Muscle of leg (tissue), 11 donors: ENCODE data around the gene CD70. TPM values are rescaled to one million over a fixed set of nuclear protein-coding genes. Genes with fewer than 3 reads are reported as not detected.
"Not testable (repeated sequence)": the region's sequence is repeated elsewhere in the genome, so short reads cannot be mapped to it uniquely, and the experiment has no call there.

Experiments used
- DNase-seq: peaks from one replicate; pipeline ENCODE4 v3.0.0; 2013
- H3K27ac ChIP-seq: one replicate; pipeline ENCODE4 v1.5.1; 2013; ENCODE audit warnings: mild to moderate bottlenecking, low read length, control low read depth
- H3K27me3 ChIP-seq: one replicate; pipeline ENCODE4 v1.6.1; 2013; ENCODE audit warnings: low read length; ENCODE audit not compliant: control insufficient read depth, insufficient read depth
- H3K36me3 ChIP-seq: one replicate; pipeline ENCODE4 v1.6.1; 2013; ENCODE audit warnings: low read length; ENCODE audit not compliant: control insufficient read depth, insufficient read depth
- H3K4me1 ChIP-seq: one replicate; pipeline ENCODE4 v1.6.1; 2013; ENCODE audit warnings: low read length; ENCODE audit not compliant: control insufficient read depth, insufficient read depth
- H3K4me3 ChIP-seq: one replicate; pipeline ENCODE4 v1.5.1; 2013; ENCODE audit warnings: low read length, control low read depth
- H3K9me3 ChIP-seq: replicated peaks from 2 replicates; pipeline ENCODE4 v1.6.1; 2013; ENCODE audit warnings: low read depth, low read length; ENCODE audit not compliant: control insufficient read depth
- WGBS: methylation state at CpG from one replicate; pipeline ENCODE4 v1.1.5; 2013; ENCODE audit warnings: missing lambda C conversion rate; ENCODE audit not compliant: insufficient coverage; 5-methylcytosine and 5-hydroxymethylcytosine counted together
- polyA plus RNA-seq, 8 donors: library from polyadenylated mRNA; unstranded; fragments of 120-200 nt; gene quantifications; one replicate each; pipeline versions ENCODE4 v1.2.1 to v1.2.3, GENCODE V29; 2013; ENCODE audit warnings: inconsistent platforms in 1 of 8, low replicate concordance in 1 of 8; ENCODE audit not compliant: insufficient read length in 8 of 8, insufficient read depth in 1 of 8
- total RNA-seq: library from RNA; stranded (reverse); fragments of 120-200 nt; gene quantifications from one replicate; pipeline ENCODE4 v1.2.4, GENCODE V29; 2013

The CD70 gene
- total and polyA plus RNA-seq, 9 donors: 0.19 to 2.9 (median 0.71) TPM; not detected in 1

GRCh38 chr19:6587093-6587820, 3.7 kb downstream of the CD70 start:
- no peak overlapping the region for H3K27ac ChIP-seq
- DNase-seq: peak; percentile 38
- under 1% methylated on average over 18 of the region's 27 CpGs for WGBS
- H3K4me1 ChIP-seq: peaks cover 8% of the 10 kb centered on the region
- no peaks in the 10 kb centered on the region for H3K9me3 ChIP-seq
- H3K36me3 ChIP-seq: no peaks in the 10 kb centered on the region
- H3K4me3 ChIP-seq: no peak overlapping the region
- H3K27me3 ChIP-seq: peaks cover 76% of the 10 kb centered on the region

- peaks cover 72% of the 10 kb centered on the region for H3K27me3 ChIP-seq
- no peak overlapping the region for H3K4me3 ChIP-seq
- peaks cover 8% of the 10 kb centered on the region for H3K4me1 ChIP-seq
- no peak overlapping the region for H3K27ac ChIP-seq
- no peak for DNase-seq
- H3K9me3 ChIP-seq: no peaks in the 10 kb centered on the region
- H3K36me3 ChIP-seq: no peaks in the 10 kb centered on the region
- 1% methylated on average over 4 of the region's 4 CpGs for WGBS
Observed at GRCh38 chr19:6586726-6587092, 4.2 kb downstream of the CD70 start.

DNA sequence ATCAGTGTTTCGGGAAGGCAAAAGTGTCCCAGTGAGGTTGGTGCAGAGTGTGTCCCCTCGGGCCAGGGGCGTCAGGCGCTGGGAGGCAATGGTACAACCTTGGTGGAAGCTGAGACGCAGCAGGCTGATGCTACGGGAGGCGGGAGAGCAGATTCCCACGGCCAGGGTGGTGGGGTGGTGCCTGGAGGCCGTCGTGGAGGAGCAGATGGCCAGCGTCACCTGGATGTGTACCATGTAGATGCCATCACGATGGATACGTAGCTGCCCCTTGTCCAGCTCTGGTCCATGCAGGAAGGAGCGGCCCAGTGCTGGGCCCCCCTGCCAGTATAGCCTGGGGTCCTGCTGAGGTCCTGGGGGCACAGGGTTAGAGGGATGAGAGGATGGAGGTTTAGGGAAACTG, 4.9 kb downstream of the CD70 start:
- no peaks in the 10 kb centered on the region for H3K9me3 ChIP-seq
- WGBS: 43% methylated on average over 14 of the region's 14 CpGs
- H3K27ac ChIP-seq: no peak overlapping the region
- H3K4me3 ChIP-seq: no peak overlapping the region
- no peak for DNase-seq
- H3K27me3 ChIP-seq: peaks cover 66% of the 10 kb centered on the region
- H3K4me1 ChIP-seq: peaks cover 8% of the 10 kb centered on the region
- no peaks in the 10 kb centered on the region for H3K36me3 ChIP-seq

DNA sequence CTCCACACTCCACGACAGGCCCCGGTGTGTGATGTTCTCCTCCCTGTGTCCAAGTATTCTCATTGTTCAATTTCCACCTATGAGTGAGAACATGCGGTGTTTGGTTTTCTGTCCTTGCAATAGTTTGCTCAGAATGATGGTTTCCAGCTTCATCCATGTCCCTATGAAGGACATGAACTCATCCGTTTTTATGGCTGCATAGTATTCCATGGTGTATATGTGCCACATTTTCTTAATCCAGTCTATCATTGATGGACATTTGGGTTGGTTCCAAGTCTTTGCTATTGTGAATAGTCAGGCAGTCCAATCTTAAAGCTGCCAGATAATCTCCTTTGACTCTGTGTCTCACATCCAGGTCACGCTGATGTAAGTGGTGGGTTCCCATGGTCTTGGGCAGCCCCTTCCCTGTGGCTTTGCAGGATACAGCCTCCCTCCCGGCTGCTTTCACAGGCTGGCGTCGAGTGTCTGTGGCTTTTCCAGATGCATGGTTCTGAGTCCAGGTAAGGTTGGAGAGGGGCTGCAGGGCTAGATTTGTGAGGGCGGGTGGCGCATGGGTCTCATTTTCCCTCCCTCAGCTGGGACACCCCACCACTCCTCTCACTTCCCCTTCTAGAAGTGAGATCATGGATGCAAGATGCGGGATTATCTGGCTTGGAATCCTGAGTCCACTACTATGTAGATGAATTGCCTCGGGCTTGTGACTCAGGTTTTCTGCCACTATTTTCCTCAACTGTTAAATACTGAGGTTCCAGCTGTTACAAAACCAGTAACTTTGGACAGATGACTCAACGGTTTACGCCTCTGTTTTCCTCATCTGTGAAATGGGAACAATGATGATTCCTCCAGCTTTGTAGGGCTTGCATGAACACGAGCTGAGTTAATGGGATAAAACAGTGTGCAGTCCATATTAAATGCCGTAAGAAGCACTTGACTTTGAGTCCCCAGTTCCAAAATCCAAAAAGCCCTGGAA, 8.2 kb downstream of the CD70 start:
- H3K9me3 ChIP-seq: not testable (repeated sequence)

GRCh38 chr19:6580313-6580712, 10.6 kb downstream of the CD70 start:
- no CpG with 5 or more reads among the region's 8 CpGs for WGBS
- H3K9me3 ChIP-seq: no peaks in the 10 kb centered on the region
- peaks cover 11% of the 10 kb centered on the region for H3K27me3 ChIP-seq
- no peak overlapping the region for H3K27ac ChIP-seq
- H3K36me3 ChIP-seq: no peaks in the 10 kb centered on the region
- H3K4me1 ChIP-seq: no peaks in the 10 kb centered on the region
- no peak for DNase-seq
- H3K4me3 ChIP-seq: no peak overlapping the region

More for the DNA sequence above, 8.2 kb downstream of the CD70 start:
- H3K36me3 ChIP-seq, H3K27ac ChIP-seq, DNase-seq, H3K4me1 ChIP-seq, H3K4me3 ChIP-seq: not testable (repeated sequence)
- H3K27me3 ChIP-seq: peaks cover 35% of the 10 kb centered on the region
- 78% methylated on average over 3 of the region's 16 CpGs for WGBS

- H3K36me3 ChIP-seq: no peaks in the 10 kb centered on the region
- H3K9me3 ChIP-seq: no peaks in the 10 kb centered on the region
- H3K27me3 ChIP-seq: peaks cover 4% of the 10 kb centered on the region
- no peak overlapping the region for H3K4me3 ChIP-seq
- WGBS: 83% methylated on average over 2 of the region's 7 CpGs
- DNase-seq: no peak
- no peaks in the 10 kb centered on the region for H3K4me1 ChIP-seq
- H3K27ac ChIP-seq: no peak overlapping the region
Observed at GRCh38 chr19:6579450-6580178, 11.3 kb downstream of the CD70 start.

GRCh38 chr19:6577476-6578125, 13.3 kb downstream of the CD70 start:
- Histone ChIP-seq H3K9me3 (no peaks in the 10 kb centered on the region), H3K4me3 (no peak overlapping the region), H3K27me3 (no peaks in the 10 kb centered on the region), H3K27ac (no peak overlapping the region), H3K36me3 (no peaks in the 10 kb centered on the region), H3K4me1 (no peaks in the 10 kb centered on the region)
- WGBS: no CpG with 5 or more reads among the region's 5 CpGs
- peak; percentile 73 for DNase-seq

- WGBS: 56% methylated on average over 2 of the region's 5 CpGs
Observed at GRCh38 chr19:6576869-6577475, 14.0 kb downstream of the CD70 start.

DNA sequence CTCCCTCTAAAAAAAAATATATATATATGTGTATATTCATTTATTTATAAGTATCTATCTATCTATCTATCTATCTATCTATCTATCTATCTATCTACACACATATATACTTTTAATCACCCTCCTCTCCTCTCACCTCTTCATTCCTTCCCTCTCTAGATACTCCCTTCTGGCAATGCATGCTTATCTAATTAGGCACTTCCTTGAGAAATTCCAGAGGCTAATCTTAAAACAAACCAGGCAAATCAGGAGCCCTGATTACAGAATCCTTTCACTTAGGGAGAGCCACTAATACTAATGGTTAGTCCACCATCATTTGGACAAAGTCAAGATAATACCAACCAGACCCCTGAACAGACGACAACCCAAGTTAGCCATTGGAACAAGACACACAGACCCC, 17.6 kb downstream of the CD70 start:
- WGBS: no CpG with 5 or more reads among the region's 1 CpG
- Histone ChIP-seq H3K27me3 (no peaks in the 10 kb centered on the region), H3K9me3 (no peaks in the 10 kb centered on the region), H3K4me3 (no peak overlapping the region), H3K36me3 (no peaks in the 10 kb centered on the region), H3K27ac (no peak overlapping the region), H3K4me1 (no peaks in the 10 kb centered on the region)
- no peak for DNase-seq

More at GRCh38 chr19:6576869-6577475, 14.0 kb downstream of the CD70 start:
- H3K27me3 ChIP-seq: no peaks in the 10 kb centered on the region
- H3K27ac ChIP-seq: no peak overlapping the region
- H3K36me3 ChIP-seq: no peaks in the 10 kb centered on the region
- no peaks in the 10 kb centered on the region for H3K4me1 ChIP-seq
- H3K9me3 ChIP-seq: no peaks in the 10 kb centered on the region
- DNase-seq: no peak
- H3K4me3 ChIP-seq: no peak overlapping the region
